ENCODE data around the gene SLC22A17.

The SLC22A17 gene

DNA sequence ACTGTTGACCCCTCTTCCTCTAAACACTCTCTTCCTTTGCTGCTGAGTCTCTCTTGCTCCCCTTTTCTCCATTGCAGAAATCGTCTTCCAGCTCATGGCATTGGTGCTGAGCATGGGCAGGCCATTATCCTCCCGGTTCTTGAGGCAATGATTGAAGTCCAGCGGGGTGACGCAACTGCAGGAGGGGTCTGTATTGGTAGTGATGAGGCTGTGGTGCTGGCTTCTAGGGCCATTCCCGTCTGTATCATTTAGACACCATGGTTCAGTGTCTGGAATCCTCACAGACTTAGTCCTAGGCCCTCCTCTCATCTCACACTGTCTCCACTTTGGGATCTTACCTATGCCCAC lies 720 bp upstream of the SLC22A17 start:
- CTCF ChIA-PET = interaction anchor here (1.4 to 1.7 kb wide), 3 partner anchors 9 to 26 kb away, joined by 3 to 8 read pairs (median 4); no protein-coding TSS in a partner anchor
- no peak for DNase-seq (ENCODE audit: extremely low spot score)
- TF ChIP-seq BHLHE40 (IDR thresholded peaks at IDR 0.05; ENCODE audit: borderline replicate concordance) (no peak), CTBP1 (IDR thresholded peaks at IDR 0.05; ENCODE audit: borderline replicate concordance) (no peak), FOXA1 (IDR thresholded peaks at IDR 0.05) (no peak), LEF1 (IDR thresholded peaks at IDR 0.05; ENCODE audit: borderline replicate concordance) (no peak), L3MBTL2 (conservative IDR thresholded peaks at IDR 0.05) (no peak), HDGF (IDR thresholded peaks at IDR 0.05; ENCODE audit: borderline replicate concordance) (no peak), FOXM1 (IDR thresholded peaks at IDR 0.05; ENCODE audit: borderline replicate concordance) (no peak), ARNT (IDR thresholded peaks at IDR 0.05) (no peak), SP1 (IDR thresholded peaks at IDR 0.05) (no peak), ELF4 (IDR thresholded peaks at IDR 0.05) (no peak), SUZ12 (IDR thresholded peaks at IDR 0.05) (no peak), FOXK2 (IDR thresholded peaks at IDR 0.05) (no peak), TARDBP (IDR thresholded peaks at IDR 0.05) (no peak), ZNF384 (IDR thresholded peaks at IDR 0.05) (no peak), NFRKB (IDR thresholded peaks at IDR 0.05) (no peak)
- TF ChIP-seq, protein P1, sequence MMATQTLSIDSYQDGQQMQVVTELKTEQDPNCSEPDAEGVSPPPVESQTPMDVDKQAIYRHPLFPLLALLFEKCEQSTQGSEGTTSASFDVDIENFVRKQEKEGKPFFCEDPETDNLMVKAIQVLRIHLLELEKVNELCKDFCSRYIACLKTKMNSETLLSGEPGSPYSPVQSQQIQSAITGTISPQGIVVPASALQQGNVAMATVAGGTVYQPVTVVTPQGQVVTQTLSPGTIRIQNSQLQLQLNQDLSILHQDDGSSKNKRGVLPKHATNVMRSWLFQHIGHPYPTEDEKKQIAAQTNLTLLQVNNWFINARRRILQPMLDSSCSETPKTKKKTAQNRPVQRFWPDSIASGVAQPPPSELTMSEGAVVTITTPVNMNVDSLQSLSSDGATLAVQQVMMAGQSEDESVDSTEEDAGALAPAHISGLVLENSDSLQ (IDR thresholded peaks at IDR 0.05) = no peak
- POLR2A ChIA-PET = interaction anchor here (1.2 to 4.3 kb wide), 4 partner anchors 10 to 47 kb away, joined by 3 to 18 read pairs (median 5); partner anchors contain the start of genes BCL2L2 and PABPN1

- CTCF ChIA-PET = interaction anchor here (1.6 to 1.7 kb wide), 2 partner anchors 9 to 28 kb away, joined by 4 to 8 read pairs; no protein-coding TSS in a partner anchor
- TF ChIP-seq SP1 (IDR thresholded peaks at IDR 0.05) (no peak), L3MBTL2 (conservative IDR thresholded peaks at IDR 0.05) (no peak), HDGF (IDR thresholded peaks at IDR 0.05; ENCODE audit: borderline replicate concordance) (no peak), NFRKB (IDR thresholded peaks at IDR 0.05) (no peak), FOXK2 (IDR thresholded peaks at IDR 0.05) (no peak), BHLHE40 (IDR thresholded peaks at IDR 0.05; ENCODE audit: borderline replicate concordance) (no peak), LEF1 (IDR thresholded peaks at IDR 0.05; ENCODE audit: borderline replicate concordance) (no peak)
- TF ChIP-seq, protein P1 (IDR thresholded peaks at IDR 0.05) = no peak
- POLR2A ChIA-PET = interaction anchor here (1.1 to 4.3 kb wide), 3 partner anchors 12 to 30 kb away, joined by 3 to 18 read pairs (median 8); partner anchors contain the start of gene PABPN1
- DNase-seq (ENCODE audit: extremely low spot score) = no peak
Observed at GRCh38 chr14:23351681-23352505, 794 bp downstream of the SLC22A17 start.

- DNase-seq (ENCODE audit: extremely low spot score) = no peak
- TF ChIP-seq, protein P1 (IDR thresholded peaks at IDR 0.05) = no peak
- TF ChIP-seq ARNT (IDR thresholded peaks at IDR 0.05) = no peak
- TF ChIP-seq BHLHE40 (IDR thresholded peaks at IDR 0.05; ENCODE audit: borderline replicate concordance) = no peak
- no peak for TF ChIP-seq HDGF (IDR thresholded peaks at IDR 0.05; ENCODE audit: borderline replicate concordance)
- CTCF ChIA-PET = no interaction called here
Observed at GRCh38 chr14:23349156-23349845, 3.4 kb downstream of the SLC22A17 start.

DNA sequence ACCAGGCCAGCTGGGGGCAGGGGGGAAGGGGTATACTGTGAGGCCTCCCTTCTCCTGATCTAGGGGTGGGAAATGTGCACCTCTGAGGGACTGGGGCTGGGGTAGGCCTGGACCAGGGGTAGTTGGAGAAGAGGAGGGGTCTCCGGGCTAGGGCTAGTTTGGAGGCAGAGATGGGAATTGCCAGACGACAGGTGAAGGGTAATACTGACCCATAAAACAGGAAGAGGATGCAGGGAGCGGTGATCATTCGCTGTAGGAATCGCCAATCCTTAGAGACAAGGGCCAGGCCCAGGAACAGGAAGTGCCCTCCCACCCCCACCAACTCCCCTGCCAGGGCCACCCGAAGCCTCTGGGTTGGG lies 4.4 kb downstream of the SLC22A17 start:
- ChIA-PET CTCF (no interaction called here), POLR2A (no interaction called here)
- TF ChIP-seq FOXK2 (IDR thresholded peaks at IDR 0.05) (no peak), SUZ12 (IDR thresholded peaks at IDR 0.05) (no peak), HDGF (IDR thresholded peaks at IDR 0.05; ENCODE audit: borderline replicate concordance) (no peak), FOXM1 (IDR thresholded peaks at IDR 0.05; ENCODE audit: borderline replicate concordance) (no peak), ZNF384 (IDR thresholded peaks at IDR 0.05) (no peak), FOXA1 (IDR thresholded peaks at IDR 0.05) (no peak), NFRKB (IDR thresholded peaks at IDR 0.05) (no peak), LEF1 (IDR thresholded peaks at IDR 0.05; ENCODE audit: borderline replicate concordance) (no peak)
- TF ChIP-seq, protein P1 (IDR thresholded peaks at IDR 0.05) = no peak
- no peak for DNase-seq (ENCODE audit: extremely low spot score)

More at GRCh38 chr14:23349156-23349845, 3.4 kb downstream of the SLC22A17 start:
- POLR2A ChIA-PET = no interaction called here

DNA sequence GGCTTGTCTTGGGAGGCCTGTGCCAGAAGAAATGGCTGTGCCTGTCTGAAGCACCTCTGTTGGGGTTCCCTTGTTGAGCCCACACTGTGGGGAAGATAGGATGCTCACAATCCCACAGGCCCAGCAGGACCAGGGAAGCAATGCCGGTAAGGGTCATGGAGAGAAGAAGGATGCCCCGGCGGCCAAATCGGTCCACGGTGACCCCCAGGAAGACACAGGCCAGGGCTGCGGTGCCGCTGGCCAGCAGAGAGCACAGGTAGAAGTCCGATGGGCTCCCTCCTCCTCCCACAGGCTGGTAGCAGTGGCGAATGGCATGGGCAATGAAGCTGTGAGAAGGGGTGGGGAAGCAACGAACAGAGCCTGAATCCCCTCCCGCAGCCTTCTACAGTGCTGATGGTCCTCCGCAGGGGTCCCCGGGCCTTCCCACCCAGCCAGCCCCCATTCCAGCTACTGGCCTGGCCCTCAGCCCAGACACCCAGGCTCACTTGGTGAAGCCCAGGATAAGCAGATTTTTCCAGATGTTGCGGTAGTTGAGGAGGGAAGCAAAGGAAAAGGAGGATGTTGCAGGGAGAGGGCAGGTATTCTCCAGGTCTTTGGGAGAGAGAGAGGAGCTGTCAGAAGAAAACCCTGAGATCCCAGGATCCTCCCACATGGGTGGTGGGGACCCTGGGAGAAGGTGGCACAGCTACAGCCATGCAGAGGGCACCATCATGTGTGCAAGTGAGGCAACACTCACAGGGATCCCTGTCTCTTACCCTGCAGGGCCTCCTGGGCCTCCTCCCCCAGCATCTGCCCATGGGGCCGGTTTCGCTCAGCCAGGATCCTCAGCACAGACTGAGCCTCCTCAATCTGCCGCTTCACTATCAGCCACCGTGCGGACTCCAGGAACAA lies 5.0 kb downstream of the SLC22A17 start:
- TF ChIP-seq LEF1 (IDR thresholded peaks at IDR 0.05; ENCODE audit: borderline replicate concordance) = no peak
- TF ChIP-seq NFRKB (IDR thresholded peaks at IDR 0.05) = no peak
- TF ChIP-seq L3MBTL2 (conservative IDR thresholded peaks at IDR 0.05) = no peak
- TF ChIP-seq ARNT (IDR thresholded peaks at IDR 0.05) = no peak
- TF ChIP-seq TARDBP (IDR thresholded peaks at IDR 0.05) = no peak
- TF ChIP-seq ZNF384 (IDR thresholded peaks at IDR 0.05) = no peak
- TF ChIP-seq FOXK2 (IDR thresholded peaks at IDR 0.05) = no peak
- no peak for TF ChIP-seq HDGF (IDR thresholded peaks at IDR 0.05; ENCODE audit: borderline replicate concordance)
- no peak for TF ChIP-seq FOXA1 (IDR thresholded peaks at IDR 0.05)
- TF ChIP-seq, protein P1 (IDR thresholded peaks at IDR 0.05) = no peak
- TF ChIP-seq SP1 (IDR thresholded peaks at IDR 0.05) = no peak
- no peak for TF ChIP-seq CTBP1 (IDR thresholded peaks at IDR 0.05; ENCODE audit: borderline replicate concordance)
- TF ChIP-seq FOXM1 (IDR thresholded peaks at IDR 0.05; ENCODE audit: borderline replicate concordance) = no peak
- TF ChIP-seq BHLHE40 (IDR thresholded peaks at IDR 0.05; ENCODE audit: borderline replicate concordance) = no peak
- no peak for TF ChIP-seq ELF4 (IDR thresholded peaks at IDR 0.05)
- TF ChIP-seq SUZ12 (IDR thresholded peaks at IDR 0.05) = no peak
- DNase-seq (ENCODE audit: extremely low spot score) = no peak
- ChIA-PET POLR2A (no interaction called here), CTCF (no interaction called here)

All from HEK293T (cell line).